ENCODE data around the gene STK11.
"Not testable (repeated sequence)": the region's sequence is repeated elsewhere in the genome, so short reads cannot be mapped to it uniquely, and the experiment has no call there.

Gene STK11

DNA sequence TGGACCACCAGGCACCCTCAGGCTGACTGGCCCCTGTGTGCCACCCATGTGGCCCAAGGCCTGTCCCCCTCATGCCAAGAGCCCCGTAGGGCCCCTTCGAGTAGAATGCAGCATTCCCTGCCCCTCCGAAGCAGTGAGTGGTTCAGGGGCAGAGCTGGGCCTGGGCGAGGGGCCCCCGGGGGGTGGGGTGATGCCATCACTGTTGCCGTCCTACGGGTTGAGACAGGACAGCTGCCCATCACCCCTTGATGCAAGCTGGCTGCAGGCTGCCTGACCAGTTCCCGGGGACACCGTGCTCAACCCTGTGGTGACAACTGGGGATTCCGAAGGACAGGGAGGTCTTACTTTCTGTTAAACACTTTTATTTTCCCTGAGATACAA lies 36.2 kb upstream of the STK11 start:
- no peak for DNase-seq (ENCODE audit: low read depth in 3 of 3)

DNA sequence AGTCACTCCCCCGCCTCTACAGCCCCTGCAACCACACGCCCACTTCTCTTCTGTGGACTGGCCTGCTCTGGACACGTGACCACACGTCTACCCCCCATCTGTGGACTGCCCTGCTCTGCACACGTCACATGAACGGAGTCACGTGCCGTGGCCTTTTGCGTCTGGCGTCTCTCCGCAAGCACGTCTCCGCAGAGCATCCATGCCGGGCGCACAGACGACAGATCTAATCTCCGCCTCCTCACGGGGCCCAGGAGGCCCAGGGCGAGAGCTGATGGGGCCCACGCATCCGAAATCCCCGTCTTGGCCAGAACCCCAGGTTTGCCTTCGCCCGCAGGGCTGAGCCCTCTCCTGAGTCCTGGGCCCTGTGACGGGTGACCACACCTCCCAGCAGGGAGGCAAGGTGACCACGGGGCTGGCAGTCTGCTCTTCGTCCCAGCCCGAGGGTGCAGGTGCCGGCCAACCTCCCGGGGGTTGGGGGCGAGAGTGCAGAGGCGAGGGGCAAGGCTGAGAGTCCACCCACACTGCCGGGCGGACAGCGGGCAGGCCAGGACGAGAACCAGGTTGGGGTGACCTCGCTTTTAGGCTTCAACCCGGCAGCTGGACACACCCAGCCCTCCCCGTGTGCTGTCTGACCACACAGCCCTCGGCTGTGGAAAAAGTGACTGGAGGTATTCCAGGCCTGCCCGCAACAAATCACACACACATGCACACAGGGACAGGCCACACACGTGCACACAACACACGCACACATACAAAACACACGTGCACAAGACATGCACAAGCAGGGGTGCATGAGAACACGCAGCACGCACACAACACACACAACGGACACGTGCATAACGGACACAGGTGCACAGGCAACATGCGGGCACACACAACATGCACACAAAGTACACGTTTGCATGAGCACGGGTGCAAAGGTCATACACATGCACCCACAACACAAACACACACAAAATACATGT lies 35.4 kb upstream of the STK11 start:
- no peak for DNase-seq (ENCODE audit: low read depth in 3 of 3)

DNA sequence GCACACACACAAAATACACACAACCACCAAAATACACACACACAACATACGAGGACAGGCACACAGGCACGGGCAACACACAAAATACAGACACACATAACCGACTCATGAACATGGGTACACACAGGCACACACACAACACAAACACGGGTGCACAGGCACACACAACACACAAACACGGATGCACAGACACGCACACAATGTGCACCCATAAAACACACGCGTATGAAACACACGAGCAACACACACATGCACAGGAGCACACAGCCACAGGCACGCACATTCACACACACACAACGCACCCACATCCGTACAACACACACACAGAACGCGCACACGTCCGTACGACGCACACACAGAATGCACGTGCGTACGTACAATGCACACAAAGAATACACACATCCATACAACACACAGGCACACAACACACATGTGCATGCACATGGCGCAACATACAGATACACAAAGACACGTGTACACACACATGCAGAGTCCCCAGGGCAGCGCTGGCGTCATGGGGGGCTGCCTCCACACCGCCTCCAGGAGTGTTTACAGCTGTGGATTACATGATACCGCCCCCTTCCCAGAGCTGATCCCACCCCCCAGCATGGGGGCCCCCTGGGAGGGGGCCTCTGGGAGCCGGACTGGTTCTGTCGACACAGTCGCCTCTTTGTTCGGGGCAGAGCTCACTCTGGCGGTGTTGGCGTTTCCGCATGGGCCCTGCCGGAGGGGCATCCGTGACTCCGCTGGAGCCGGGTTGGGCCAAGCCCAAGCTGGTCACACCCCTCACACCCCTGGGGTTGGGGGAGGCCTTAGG lies 34.4 kb upstream of the STK11 start:
- no peak for DNase-seq (ENCODE audit: low read depth in 3 of 3)

DNA sequence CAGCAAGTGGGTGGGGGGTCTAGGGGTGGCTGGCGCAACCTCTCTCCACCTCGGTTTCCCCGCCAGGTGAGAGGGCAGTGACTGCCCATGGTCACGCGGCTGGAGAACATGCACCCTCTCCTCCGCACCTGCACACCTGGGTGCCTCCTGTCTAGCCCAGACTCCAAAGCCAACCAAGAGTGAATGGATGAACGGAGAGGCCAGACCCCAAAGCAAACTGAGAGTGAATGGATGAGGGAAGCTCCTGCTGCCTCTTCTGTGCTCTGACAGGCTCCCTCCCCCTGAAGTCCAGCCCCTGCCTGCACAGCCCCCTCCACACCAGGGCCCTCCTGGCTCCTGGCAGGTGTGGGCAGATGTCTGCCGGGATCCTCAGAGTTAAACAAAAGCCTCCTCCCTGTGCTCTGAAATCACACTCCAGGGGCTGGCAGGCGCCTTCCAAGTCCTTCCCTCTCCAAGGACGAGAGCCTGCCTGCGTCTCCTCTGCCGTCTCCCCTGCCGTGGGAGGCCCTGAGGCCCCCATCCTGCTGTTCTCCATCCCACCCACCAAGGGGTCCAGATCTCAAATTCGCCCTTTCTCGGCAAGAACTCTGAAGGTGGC lies 33.7 kb upstream of the STK11 start:
- DNase-seq (ENCODE audit: low read depth in 3 of 3), result no peak

DNA sequence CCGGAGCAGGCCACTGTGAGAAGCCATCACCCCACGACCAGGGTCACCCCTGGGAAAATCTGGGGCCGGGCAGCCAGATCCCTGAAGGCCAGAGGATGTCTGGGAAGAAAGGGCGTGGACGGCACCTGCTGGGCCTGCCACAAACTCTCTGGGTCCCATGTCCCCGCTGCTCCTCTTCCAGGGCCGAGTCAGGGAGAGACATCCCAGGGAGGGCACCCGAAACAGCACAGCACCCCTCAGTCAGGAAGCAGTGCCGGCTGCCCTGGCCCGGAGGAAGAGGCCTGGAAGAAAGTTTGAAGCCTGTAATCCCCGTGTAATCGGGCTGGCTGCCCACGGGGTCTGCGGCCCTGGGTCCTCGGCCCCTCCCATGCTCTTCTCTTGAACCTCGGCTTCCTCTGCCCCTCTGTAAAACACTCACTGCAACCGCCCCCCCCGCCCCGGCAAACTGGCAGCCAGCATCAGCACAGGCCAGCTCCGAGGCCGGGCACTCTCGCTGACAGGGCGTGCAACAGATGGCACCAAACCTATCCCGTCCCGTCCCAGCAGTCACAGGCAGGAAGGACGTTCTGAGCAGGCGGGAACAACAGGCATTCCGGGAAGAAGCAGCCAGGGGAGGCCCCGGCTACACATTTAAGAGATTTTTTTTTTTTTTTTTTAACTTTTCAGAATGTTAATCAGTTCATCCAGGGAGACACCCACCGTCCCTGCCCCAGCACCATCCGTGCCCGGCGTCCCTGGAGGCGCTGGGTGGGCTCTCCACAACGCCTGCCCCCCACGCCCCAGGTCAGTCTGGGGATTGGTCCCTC lies 33.0 kb upstream of the STK11 start:
- no peak for DNase-seq (ENCODE audit: low read depth in 3 of 3)

DNA sequence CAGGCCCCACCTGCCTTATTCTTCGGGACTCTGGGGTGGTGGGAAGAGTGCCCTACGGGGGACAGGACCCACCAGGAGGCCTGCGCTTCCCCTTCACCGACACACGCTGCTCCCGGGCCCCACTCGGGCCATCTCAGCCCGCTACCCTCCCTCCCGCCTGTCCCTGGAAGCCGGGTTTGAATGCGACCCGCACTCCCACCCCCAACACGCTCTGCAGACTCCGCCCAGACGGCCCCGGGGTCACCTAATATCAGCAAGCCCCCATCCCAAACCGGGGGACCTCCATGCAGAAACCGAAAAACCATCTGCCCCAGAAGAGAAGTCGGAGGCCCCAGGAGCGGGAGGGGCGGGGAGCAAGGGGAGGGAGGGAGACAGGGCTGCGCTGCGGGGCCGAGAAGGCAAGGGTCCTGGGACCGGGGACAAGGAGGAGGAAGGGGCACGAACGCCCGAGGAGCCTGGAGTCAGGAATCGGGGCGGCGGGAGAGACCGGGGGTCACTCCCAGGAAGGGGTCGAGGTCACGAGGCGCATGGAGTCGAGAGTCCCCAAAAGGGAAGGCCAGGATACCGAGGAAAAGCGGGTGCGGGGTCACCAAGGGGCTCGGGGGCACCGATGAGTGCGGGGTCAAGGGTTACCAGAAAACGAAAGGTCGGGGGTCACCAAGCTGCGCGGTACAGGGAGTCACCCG lies 32.3 kb upstream of the STK11 start:
- no peak for DNase-seq (ENCODE audit: low read depth in 3 of 3)

DNA sequence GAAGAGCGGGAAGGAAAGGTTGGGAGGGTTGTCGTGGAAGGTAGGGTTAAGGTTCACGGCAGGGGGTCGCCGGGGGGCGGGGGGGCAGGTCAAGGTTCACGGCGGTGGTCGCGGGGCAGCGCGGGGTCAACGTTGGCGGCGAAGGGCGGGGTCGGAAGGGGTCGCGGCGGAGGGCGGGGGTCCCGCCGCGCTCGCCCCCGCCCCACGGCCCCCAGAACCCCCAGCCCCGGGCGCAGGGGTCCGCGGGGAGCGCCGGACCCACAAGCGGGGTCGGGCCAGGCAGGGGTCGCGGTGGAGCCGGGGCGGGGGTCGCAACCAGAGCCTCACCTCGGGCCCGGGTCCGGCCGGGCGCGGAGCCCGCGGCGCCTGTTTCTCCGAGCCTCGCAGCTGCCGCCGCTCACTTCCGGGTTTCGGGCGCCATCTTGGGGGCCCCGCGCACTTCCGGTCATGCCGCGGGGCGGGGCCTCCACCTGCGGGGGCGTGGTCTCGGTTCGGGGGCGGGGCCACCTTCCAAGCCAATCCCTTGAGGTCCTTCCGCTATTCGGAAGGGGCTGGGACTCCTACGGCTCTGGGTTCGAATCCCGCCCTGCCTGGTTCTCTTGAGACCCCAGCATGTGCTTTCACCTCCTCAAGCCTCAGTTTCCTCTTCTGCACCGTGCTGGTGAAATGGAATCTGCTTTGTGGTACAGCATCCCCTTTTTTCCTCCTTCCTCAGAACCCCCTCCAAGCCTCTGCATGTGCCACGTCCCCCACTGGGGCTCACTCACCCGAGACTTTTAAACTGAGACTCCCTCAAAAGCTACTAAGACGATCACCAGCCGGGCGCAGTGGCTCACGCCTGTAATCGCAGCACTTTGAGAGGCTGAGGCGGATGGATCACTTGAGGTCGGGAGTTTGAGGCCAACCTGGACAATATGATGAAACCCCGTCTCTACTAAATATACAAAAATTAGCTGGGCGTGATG lies 31.5 kb upstream of the STK11 start, which contains the start of gene SBNO2:
SBNO2 (minus strand) TSS at position 424 of the 965 bp plus-strand sequence. CDS start 19,992 bp downstream, outside the sequence.
- peak; percentile 89 to 92 (median 89) for DNase-seq (ENCODE audit: low read depth in 3 of 3)

DNA sequence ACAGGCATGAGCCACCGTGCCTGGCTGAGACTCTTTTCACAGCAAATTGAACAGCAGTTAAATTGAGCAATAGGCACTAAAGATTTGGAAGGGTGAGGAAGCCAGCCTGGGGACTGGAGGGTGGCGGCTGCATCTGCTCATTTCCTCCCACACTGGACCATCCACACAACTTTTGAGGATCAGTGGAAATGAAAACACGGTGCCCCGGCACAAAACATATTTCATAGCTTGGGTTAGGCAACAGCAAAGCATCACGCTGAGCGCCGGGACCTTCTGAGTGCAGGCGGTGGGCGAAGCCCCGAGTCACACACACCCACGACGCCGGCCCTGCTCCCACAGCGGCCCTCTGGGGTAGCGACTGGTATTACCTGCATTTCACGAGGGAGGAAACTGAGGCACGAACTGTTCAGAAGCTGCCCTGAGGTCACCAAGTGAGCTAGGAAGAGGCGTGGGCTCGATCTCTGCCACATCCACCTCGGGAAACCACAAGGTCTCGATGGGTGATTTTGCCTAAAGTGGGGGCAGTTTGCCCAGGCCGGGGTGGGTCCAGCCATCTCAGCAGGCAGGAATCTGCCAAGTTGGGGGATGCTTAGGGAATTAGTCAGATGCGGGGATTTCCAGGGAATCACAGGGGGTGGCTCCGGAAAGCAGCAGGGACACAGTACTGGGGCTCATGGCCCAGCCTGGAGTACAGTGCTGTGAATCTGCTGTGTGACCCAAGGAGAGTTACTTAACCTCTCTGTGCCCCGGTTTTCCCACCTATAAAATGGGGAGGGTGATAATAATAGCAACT lies 28.1 kb upstream of the STK11 start:
- DNase-seq (ENCODE audit: low read depth in 3 of 3), result no peak

DNA sequence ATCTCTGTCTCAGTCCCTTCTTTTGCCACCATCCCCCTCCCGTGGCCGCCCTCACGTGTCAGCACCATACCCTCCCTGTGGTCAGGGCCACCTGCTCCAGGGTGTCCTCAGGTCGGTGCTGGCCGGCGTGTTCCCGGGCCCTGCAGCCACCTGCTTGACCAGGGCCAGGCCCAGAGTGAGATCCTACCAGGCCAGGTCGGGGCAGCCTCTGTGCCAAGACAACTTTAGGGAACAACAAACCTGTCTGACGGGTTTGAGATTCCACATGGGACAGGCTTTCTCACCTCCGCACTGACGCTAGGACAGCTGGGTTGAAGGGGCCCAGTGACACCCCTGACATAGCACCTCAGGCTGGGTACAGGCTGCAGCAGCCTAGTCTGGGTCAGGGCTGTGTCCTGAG lies 24.0 kb upstream of the STK11 start:
- DNase-seq (ENCODE audit: low read depth in 3 of 3), result no peak

DNA sequence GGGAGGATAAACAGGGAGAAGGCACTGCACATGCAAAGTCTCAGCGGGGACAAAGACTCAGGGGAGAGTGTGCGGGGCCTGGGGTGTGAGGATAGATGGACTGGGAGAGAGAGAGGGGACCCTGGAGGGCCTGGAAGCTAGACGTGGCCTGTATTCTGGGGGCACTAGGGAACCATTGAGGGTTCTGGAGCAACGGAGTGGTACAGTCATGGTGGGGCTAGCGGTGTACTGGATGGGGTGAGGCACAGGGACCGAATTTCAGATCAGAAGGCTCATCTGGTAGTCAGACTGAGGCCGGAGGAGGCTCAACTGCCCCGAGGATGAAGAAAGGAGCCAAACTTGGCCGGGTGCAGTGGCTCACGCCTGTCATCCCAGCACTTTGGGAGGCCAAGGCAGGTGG lies 23.5 kb upstream of the STK11 start:
- no peak for DNase-seq (ENCODE audit: low read depth in 3 of 3)

DNA sequence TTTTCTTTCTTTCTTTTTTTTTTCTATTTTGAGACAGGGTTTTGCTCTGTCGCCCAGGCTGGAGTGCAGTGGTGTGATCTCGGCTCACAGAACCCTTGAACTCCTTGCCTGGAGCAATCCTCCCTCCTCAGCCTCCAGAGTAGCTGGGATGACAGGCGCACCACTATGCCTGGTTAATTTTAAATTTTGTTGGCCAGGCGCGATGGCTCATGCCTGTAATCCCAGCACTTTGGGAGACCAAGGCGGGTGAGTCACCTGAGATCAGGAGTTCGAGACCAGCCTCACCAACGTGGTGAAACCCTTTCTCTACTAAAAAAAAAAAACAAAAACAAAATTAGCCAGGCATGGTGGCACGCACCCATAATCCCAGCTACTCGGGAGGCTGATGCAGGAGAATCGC lies 22.9 kb upstream of the STK11 start:
- no peak for DNase-seq (ENCODE audit: low read depth in 3 of 3)

DNA sequence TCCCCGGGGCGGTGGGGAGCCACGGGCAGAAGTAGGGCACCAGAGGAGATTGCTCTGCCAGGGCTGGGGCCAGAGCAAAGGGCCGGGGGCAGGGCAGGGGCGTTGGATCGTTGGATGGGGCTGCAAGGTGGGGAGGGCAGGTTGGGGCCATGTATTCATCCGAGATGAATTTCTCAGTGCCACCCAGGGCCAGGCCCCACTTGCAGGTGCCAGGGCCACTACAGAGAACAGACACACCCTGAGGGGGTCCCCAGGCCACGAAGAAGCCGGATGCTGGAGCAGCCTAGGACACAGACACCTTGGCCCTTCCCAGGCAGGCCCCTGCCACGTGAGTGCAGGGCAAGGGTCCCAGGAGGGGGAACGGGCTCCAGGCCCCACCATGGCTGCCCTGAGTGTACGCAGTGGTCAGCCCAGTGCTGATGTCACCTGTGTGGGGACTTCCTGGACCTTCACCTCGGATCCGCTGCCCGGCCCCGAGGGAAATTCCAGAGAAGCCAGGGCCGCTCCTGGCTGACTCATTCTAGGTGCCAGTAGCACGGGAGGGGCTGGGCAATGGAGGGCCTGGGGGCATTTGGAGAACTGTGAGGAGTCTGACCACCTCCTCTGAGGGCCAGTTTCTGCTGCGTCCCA lies 21.9 kb upstream of the STK11 start:
- no peak for DNase-seq (ENCODE audit: low read depth in 3 of 3)

DNA sequence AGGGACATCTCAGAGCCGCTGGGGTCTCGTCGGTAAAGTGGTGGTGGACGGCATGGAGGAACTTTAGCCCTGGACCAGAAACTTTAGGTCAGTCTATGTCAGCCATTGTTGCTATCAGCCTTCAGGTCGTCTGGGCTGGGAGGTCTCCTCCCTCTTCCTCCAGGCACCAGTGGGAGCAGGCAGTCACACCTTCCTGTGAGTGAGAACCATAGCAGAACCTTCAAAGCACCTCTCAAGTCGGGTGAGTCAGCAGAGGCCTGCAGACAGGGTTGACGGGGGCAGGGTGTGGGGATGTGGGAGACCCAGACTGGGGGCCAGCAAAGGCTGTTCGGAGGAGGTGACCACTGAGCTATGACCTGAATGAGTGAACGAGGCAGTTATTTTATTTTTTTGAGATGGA lies 16.2 kb upstream of the STK11 start:
- DNase-seq (ENCODE audit: low read depth in 3 of 3), result peak in 2 of 3 experiments; percentile 30 to 57

DNA sequence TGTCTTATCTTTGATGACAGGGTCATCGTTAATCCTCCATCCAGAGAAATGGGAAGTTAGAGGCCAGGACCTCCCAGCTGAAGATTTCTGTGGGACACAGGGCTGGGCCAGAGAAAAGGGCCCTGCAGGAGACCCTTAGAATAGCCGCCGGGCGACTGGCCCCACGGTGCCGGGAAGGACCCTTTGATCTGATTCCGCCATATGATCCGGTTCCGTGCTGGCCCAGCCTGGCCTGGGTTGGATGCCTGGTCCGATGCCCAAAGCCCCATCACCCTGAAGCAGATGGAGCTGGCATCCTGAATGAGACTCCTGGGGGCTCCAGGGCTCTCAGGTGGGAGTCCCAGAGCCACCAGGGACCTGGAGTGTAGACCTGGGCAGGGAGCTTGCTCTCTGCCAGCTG lies 6.0 kb upstream of the STK11 start:
- DNase-seq (ENCODE audit: low read depth in 3 of 3), result no peak

DNA sequence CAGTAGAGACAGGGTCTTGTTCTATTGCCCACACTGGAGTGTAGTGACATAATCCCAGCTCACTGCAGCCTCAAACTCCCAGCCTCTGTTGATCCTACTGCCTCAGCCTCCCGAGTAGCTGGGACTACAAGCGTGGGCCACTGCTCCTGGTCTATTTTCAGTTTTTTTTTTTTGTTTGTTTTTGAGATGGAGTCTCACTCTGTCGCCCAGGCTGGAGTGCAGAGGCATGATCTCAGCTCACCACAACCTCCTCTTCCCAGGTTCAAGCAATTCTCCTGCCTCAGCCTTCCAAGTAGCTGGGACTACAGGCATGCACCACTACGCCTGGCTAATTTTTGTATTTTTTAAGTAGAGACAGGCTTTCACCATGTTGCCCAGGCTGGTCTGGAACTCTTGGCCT lies 5.0 kb upstream of the STK11 start:
- DNase-seq (ENCODE audit: low read depth in 3 of 3), result not testable (repeated sequence)

DNA sequence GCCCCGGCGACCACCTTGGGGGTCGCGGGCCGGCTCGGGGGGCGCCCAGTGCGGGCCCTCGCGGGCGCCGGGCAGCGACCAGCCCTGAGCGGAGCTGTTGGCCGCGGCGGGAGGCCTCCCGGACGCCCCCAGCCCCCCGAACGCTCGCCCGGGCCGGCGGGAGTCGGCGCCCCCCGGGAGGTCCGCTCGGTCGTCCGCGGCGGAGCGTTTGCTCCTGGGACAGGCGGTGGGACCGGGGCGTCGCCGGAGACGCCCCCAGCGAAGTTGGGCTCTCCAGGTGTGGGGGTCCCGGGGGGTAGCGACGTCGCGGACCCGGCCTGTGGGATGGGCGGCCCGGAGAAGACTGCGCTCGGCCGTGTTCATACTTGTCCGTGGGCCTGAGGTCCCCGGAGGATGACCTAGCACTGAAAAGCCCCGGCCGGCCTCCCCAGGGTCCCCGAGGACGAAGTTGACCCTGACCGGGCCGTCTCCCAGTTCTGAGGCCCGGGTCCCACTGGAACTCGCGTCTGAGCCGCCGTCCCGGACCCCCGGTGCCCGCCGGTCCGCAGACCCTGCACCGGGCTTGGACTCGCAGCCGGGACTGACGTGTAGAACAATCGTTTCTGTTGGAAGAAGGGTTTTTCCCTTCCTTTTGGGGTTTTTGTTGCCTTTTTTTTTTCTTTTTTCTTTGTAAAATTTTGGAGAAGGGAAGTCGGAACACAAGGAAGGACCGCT lies 729 bp downstream of the STK11 start:
- DNase-seq (ENCODE audit: low read depth in 3 of 3), result no peak

DNA sequence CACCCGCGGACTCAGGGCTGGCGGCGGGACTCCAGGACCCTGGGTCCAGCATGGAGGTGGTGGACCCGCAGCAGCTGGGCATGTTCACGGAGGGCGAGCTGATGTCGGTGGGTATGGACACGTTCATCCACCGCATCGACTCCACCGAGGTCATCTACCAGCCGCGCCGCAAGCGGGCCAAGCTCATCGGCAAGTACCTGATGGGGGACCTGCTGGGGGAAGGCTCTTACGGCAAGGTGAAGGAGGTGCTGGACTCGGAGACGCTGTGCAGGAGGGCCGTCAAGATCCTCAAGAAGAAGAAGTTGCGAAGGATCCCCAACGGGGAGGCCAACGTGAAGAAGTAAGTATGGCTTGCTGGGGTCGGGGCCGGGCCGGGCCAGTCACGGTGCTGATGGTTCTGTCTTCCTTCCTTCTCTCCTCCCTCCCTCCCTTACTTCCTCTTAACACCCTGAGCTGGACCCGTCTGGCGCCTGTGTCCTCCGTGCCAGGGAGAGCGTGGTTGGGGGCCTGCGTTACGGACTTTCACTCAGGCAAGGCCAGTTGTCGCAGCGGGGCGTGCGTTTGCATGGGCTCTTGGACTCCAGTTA lies 1.4 kb downstream of the STK11 start:
- peak in 1 of 3 experiments; percentile 27 for DNase-seq (ENCODE audit: low read depth in 3 of 3)
